ENCODE data around the gene IFNL1.

Gene IFNL1

GRCh38 chr19:39252458-39252857, 43.7 kb upstream of the IFNL1 start:
- no peak overlapping the region for H3K4me3 ChIP-seq (ENCODE audit: low read length)
- TF ChIP-seq CTCF (conservative IDR thresholded peaks at IDR 0.05; ENCODE audit: low read length): no peak
- DNase-seq (ENCODE audit: low read depth): no peak

- H3K4me3 ChIP-seq (ENCODE audit: low read length): no peak overlapping the region
- no peak for DNase-seq (ENCODE audit: low read depth)
- TF ChIP-seq CTCF (conservative IDR thresholded peaks at IDR 0.05; ENCODE audit: low read length): no peak
Observed at GRCh38 chr19:39253374-39254149, 42.6 kb upstream of the IFNL1 start.

- no peak for TF ChIP-seq CTCF (conservative IDR thresholded peaks at IDR 0.05; ENCODE audit: low read length)
- no peak for DNase-seq (ENCODE audit: low read depth)
- H3K4me3 ChIP-seq (ENCODE audit: low read length): no peak overlapping the region
Observed at GRCh38 chr19:39254531-39255345, 41.5 kb upstream of the IFNL1 start.

GRCh38 chr19:39257227-39257626, 39.0 kb upstream of the IFNL1 start:
- H3K4me3 ChIP-seq (ENCODE audit: low read length): no peak overlapping the region
- no peak for TF ChIP-seq CTCF (conservative IDR thresholded peaks at IDR 0.05; ENCODE audit: low read length)
- DNase-seq (ENCODE audit: low read depth): no peak

DNA sequence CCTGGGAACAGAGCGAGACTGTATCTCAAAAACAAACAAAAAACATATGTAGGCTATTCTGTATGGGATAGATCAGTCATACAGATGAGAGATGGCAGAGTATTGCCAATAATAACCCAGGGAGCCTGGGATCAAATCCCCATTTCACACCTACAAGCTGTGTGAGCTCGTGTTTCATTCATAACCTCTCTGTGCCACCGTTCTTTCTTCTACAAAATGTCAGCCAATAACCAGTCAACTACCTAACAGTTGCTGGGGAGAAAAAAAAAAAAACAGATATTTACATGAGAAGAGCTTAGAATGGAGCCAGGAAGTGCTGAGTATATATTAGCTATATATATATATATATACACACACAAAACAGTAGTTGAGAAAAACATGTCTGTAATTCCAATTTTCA, 34.5 kb upstream of the IFNL1 start:
- H3K4me3 ChIP-seq (ENCODE audit: low read length): no peak overlapping the region
- no peak for DNase-seq (ENCODE audit: low read depth)
- TF ChIP-seq CTCF (conservative IDR thresholded peaks at IDR 0.05; ENCODE audit: low read length): no peak

GRCh38 chr19:39262496-39262895, 33.7 kb upstream of the IFNL1 start:
- DNase-seq (ENCODE audit: low read depth): no peak
- no peak overlapping the region for H3K4me3 ChIP-seq (ENCODE audit: low read length)
- no peak for TF ChIP-seq CTCF (conservative IDR thresholded peaks at IDR 0.05; ENCODE audit: low read length)

GRCh38 chr19:39263912-39264305, 32.3 kb upstream of the IFNL1 start:
- H3K4me3 ChIP-seq (ENCODE audit: low read length): no peak overlapping the region
- DNase-seq (ENCODE audit: low read depth): no peak
- TF ChIP-seq CTCF (conservative IDR thresholded peaks at IDR 0.05; ENCODE audit: low read length): no peak
